IPS-20b (cell line): Measurements from ENCODE around the gene LRFN5.
A peak's percentile ranks its signal among the peaks of the same experiment; 100 is the strongest.

Experiments
- H3K27ac ChIP-seq: one replicate; pipeline ENCODE4 v1.5.1; 2013; ENCODE audit warnings: low read length
- H3K27me3 ChIP-seq: 2 replicates; pipeline ENCODE4 v1.6.1; 2013; ENCODE audit warnings: mild to moderate bottlenecking, low read length, inconsistent platforms; ENCODE audit not compliant: insufficient read depth
- H3K36me3 ChIP-seq: 2 replicates; pipeline ENCODE4 v1.6.1; 2013; ENCODE audit warnings: low read depth, mild to moderate bottlenecking, inconsistent platforms, low read length, moderate library complexity; ENCODE audit not compliant: insufficient read depth
- H3K4me1 ChIP-seq: 2 replicates; pipeline ENCODE4 v1.6.1; 2013; ENCODE audit warnings: mild to moderate bottlenecking, control low read depth, inconsistent platforms, low read length, moderate library complexity; ENCODE audit not compliant: insufficient read depth
- H3K4me3 ChIP-seq: 2 replicates; pipeline ENCODE4 v1.5.1; 2013; ENCODE audit warnings: mild to moderate bottlenecking, low read length, inconsistent platforms
- H3K9ac ChIP-seq: 2 replicates; pipeline ENCODE4 v1.6.1; 2013; ENCODE audit warnings: low read depth, mild to moderate bottlenecking, inconsistent platforms, low read length, moderate library complexity
- H3K9me3 ChIP-seq: 2 replicates; pipeline ENCODE4 v1.6.1; 2013; ENCODE audit warnings: mild to moderate bottlenecking, low read depth, low read length, inconsistent platforms; ENCODE audit not compliant: insufficient read depth

The LRFN5 gene

GRCh38 chr14:41607304-41607775 lies 664 bp downstream of the LRFN5 start:
- Histone ChIP-seq H3K36me3 (no peaks in the 10 kb centered on the region), H3K4me3 (peak overlapping the region; percentile 80), H3K4me1 (peaks cover 2% of the 10 kb centered on the region; the same call in 1 of the 2 replicates), H3K9me3 (no peaks in the 10 kb centered on the region), H3K27me3 (peaks cover 95% of the 10 kb centered on the region), H3K27ac (no peak overlapping the region), H3K9ac (no peak overlapping the region)

GRCh38 chr14:41607966-41608663 lies 1.4 kb downstream of the LRFN5 start:
- Histone ChIP-seq H3K9me3 (no peaks in the 10 kb centered on the region), H3K27ac (no peak overlapping the region), H3K36me3 (no peaks in the 10 kb centered on the region), H3K27me3 (peaks cover 89% of the 10 kb centered on the region), H3K9ac (no peak overlapping the region), H3K4me1 (peaks cover 2% of the 10 kb centered on the region; the same call in 1 of the 2 replicates), H3K4me3 (peak overlapping the region; percentile 80)

GRCh38 chr14:41608681-41609390 lies 2.2 kb downstream of the LRFN5 start:
- H3K4me3 ChIP-seq = peak overlapping the region; percentile 80
- H3K9me3 ChIP-seq = no peaks in the 10 kb centered on the region
- peaks cover 2% of the 10 kb centered on the region; the same call in 1 of the 2 replicates for H3K4me1 ChIP-seq
- H3K36me3 ChIP-seq = no peaks in the 10 kb centered on the region
- peaks cover 82% of the 10 kb centered on the region for H3K27me3 ChIP-seq
- no peak overlapping the region for H3K9ac ChIP-seq
- no peak overlapping the region for H3K27ac ChIP-seq

GRCh38 chr14:41609704-41610183 lies 3.1 kb downstream of the LRFN5 start:
- no peak overlapping the region for H3K9ac ChIP-seq

GRCh38 chr14:41615011-41615595 lies 8.4 kb downstream of the LRFN5 start:
- no peak overlapping the region for H3K4me3 ChIP-seq
- no peaks in the 10 kb centered on the region for H3K36me3 ChIP-seq
- no peak overlapping the region for H3K9ac ChIP-seq
- H3K27me3 ChIP-seq = peaks cover 19% of the 10 kb centered on the region
- H3K4me1 ChIP-seq = peaks cover 2% of the 10 kb centered on the region; the same call in 1 of the 2 replicates
- no peaks in the 10 kb centered on the region for H3K9me3 ChIP-seq
- H3K27ac ChIP-seq = no peak overlapping the region

More at GRCh38 chr14:41609704-41610183, 3.1 kb downstream of the LRFN5 start:
- peak overlapping the region; percentile 80 for H3K4me3 ChIP-seq
- no peaks in the 10 kb centered on the region for H3K9me3 ChIP-seq
- H3K27me3 ChIP-seq = peaks cover 73% of the 10 kb centered on the region
- peaks cover 2% of the 10 kb centered on the region; the same call in 1 of the 2 replicates for H3K4me1 ChIP-seq
- H3K36me3 ChIP-seq = no peaks in the 10 kb centered on the region
- H3K27ac ChIP-seq = no peak overlapping the region

- Histone ChIP-seq H3K4me3 (no peak overlapping the region), H3K27ac (no peak overlapping the region), H3K4me1 (no peaks in the 10 kb centered on the region), H3K27me3 (no peaks in the 10 kb centered on the region), H3K9me3 (no peaks in the 10 kb centered on the region), H3K36me3 (no peaks in the 10 kb centered on the region), H3K9ac (no peak overlapping the region)
Measured at GRCh38 chr14:41623736-41624135, 17.1 kb downstream of the LRFN5 start.

- Histone ChIP-seq H3K36me3 (no peaks in the 10 kb centered on the region), H3K27ac (no peak overlapping the region), H3K9me3 (no peaks in the 10 kb centered on the region), H3K4me1 (no peaks in the 10 kb centered on the region), H3K9ac (no peak overlapping the region), H3K4me3 (no peak overlapping the region), H3K27me3 (no peaks in the 10 kb centered on the region)
Measured at GRCh38 chr14:41629876-41630275, 23.2 kb downstream of the LRFN5 start.

GRCh38 chr14:41634286-41634685 lies 27.6 kb downstream of the LRFN5 start:
- Histone ChIP-seq H3K9ac (no peak overlapping the region), H3K9me3 (no peaks in the 10 kb centered on the region), H3K27me3 (no peaks in the 10 kb centered on the region)

GRCh38 chr14:41636492-41637392 lies 30.1 kb downstream of the LRFN5 start:
- Histone ChIP-seq H3K9ac (no peak overlapping the region), H3K4me3 (no peak overlapping the region), H3K27me3 (no peaks in the 10 kb centered on the region), H3K4me1 (no peaks in the 10 kb centered on the region), H3K9me3 (no peaks in the 10 kb centered on the region), H3K36me3 (no peaks in the 10 kb centered on the region), H3K27ac (no peak overlapping the region)

More at GRCh38 chr14:41634286-41634685, 27.6 kb downstream of the LRFN5 start:
- no peak overlapping the region for H3K27ac ChIP-seq
- no peaks in the 10 kb centered on the region for H3K4me1 ChIP-seq
- H3K36me3 ChIP-seq = no peaks in the 10 kb centered on the region
- H3K4me3 ChIP-seq = no peak overlapping the region

GRCh38 chr14:41641690-41642089 lies 35.0 kb downstream of the LRFN5 start:
- Histone ChIP-seq H3K27ac (no peak overlapping the region), H3K36me3 (no peaks in the 10 kb centered on the region), H3K9me3 (no peaks in the 10 kb centered on the region), H3K9ac (no peak overlapping the region), H3K4me1 (peaks cover 17% of the 10 kb centered on the region), H3K4me3 (no peak overlapping the region), H3K27me3 (no peaks in the 10 kb centered on the region)

- no peaks in the 10 kb centered on the region for H3K27me3 ChIP-seq
- H3K27ac ChIP-seq = no peak overlapping the region
- no peak overlapping the region for H3K4me3 ChIP-seq
- no peaks in the 10 kb centered on the region for H3K9me3 ChIP-seq
- H3K9ac ChIP-seq = no peak overlapping the region
- no peaks in the 10 kb centered on the region for H3K36me3 ChIP-seq
- H3K4me1 ChIP-seq = peaks cover 17% of the 10 kb centered on the region
Measured at GRCh38 chr14:41642367-41642766, 35.7 kb downstream of the LRFN5 start.
